Hindlimb muscle (tissue), 1 donor: ENCODE results near the gene MAPRE2. TPM values are rescaled to one million over a fixed set of nuclear protein-coding genes. Genes with fewer than 3 reads are reported as not detected.

Experiments used
- DNase-seq: peaks from one replicate; pipeline ENCODE4 v3.0.0-alpha.2; 2013
- polyA plus RNA-seq: library from polyadenylated mRNA; unstranded; fragments of 120-200 nt; gene quantifications from one replicate; pipeline ENCODE4 v1.2.1, GENCODE V29; 2013; ENCODE audit not compliant: insufficient read length

The MAPRE2 gene
- polyA plus RNA-seq, 1 donor, result 22.1 TPM

DNA sequence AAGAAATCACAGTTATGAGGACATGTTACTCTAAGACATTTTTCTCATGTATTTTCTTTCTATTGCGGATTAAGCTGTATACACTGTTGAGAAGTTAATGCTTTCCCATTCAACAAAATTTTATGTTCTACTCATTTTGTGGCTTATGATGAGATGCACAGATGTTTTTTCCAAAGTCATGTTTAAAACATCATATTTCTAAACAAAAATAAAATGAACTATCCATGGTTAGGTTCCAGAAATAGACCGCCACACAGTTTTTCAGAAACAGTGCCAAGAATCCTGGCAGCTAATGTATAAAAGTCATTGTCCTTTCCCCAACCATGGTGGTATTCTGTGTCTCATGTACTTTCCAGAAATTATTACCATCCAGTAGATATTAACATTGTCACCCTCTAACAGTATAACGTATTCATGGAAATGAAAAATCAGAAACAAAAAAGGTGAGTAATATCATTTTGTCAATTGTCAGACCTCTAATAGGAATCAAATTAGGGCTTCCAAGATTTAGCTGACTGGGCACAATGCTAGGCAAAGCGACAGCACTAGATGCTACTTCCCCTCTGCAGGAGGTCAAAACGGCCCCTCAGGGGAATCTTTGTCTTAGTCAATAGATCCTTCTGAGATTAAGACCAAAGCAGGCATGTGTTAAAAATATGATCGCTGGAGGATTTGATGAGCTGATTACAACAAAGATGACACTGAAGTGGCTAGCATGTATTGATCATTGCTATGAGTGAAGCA is 145.2 kb downstream of the MAPRE2 start:
- DNase-seq, result no peak

GRCh38 chr18:35189510-35189909 is 148.3 kb downstream of the MAPRE2 start:
- no peak for DNase-seq

DNA sequence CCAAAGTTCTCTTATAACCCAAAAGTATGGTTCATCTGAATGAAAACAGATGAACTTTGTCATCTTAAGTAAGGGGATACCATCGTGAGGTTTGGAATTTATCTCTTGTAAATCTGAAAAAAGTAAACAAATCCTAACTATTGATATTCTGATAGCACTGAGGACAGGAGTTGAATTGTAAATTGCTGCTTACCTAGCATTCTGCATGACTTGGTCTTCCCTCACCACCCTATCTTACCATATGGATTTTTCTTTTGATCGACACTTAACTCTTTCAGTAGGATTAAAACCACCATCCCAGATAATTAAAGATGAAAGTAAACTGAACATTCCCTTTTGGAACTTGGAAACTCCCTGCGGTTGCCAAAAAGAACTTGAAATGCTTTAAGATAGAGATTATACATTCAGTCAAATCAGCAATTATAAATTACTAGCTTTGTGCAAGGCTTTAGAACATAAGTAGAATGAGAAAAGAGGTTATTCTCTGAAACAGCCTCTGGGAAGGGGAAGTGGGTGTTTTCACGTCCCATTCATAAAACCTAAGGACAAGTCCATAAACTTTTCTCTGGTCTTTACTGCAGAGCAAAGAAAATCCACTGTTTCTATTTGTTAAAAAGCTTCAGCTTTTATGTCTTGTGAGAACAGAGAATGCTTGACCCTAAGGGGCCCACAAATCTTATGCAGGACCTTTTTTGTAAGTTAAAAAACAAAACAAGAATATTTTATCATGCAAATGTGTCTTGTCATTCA is 149.9 kb downstream of the MAPRE2 start:
- no peak for DNase-seq

DNA sequence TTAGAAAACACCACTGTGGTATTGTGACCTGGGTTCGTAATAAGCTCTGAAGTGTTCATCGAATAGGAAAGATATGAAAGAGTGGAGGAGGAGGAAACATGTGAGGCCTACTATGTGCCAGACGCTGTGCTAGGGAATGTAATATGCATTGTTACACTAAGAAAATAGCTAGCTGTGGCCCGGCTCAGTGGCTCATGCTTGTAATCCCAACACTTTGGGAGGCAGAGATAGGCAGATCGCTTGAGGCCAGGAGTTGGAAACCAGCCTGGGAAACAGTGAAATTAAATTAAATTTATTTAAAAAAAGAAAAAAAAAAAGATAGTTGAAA is 150.4 kb downstream of the MAPRE2 start:
- no peak for DNase-seq

DNA sequence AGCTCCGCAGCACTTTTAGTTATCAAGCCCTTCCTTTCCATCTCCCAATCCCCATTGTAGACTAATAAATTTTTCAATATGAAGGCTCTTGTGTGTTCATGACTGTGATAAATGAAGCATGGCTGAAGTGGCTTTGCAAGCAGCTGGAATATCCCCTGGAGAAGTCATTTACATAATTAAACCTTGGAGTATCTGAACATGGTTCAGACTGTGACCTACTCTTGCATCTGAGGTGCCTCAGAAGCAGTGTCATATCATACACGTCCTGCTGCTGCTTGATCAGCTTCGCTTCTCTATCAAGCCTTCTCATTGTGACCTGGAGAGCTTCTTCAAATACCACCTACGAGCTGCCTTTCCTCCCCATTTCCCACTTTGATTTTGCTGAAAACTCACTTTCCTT is 151.2 kb downstream of the MAPRE2 start:
- no peak for DNase-seq

Other genes with a start within 250 kb of the MAPRE2 start
- gene ZNF397, start 199.6 kb downstream of the MAPRE2 start, polyA plus RNA-seq, result 30.9 TPM
- 27.7 TPM for gene ZSCAN30, start 248.8 kb downstream of the MAPRE2 start, polyA plus RNA-seq